GM18499 (cell line): Measurements from ENCODE around the gene MAMDC2.

Experiments
- ATAC-seq: cut with Tn5 transposase; IDR thresholded peaks from one replicate; pipeline ENCODE4 v1.9.1; 2021; ENCODE audit warnings: moderate number of reproducible peaks; ENCODE audit not compliant: insufficient read depth, unreplicated experiment

Gene MAMDC2

GRCh38 chr9:70043689-70044489 is at the start of gene MAMDC2:
MAMDC2 (plus strand) TSS chr9:70043848; CDS start chr9:70044198, 350 bp downstream.
- ATAC-seq: no peak

- ATAC-seq: no peak
Measured at GRCh38 chr9:69995846-69996245, 47.8 kb upstream of the MAMDC2 start.

- no peak for ATAC-seq
Measured at GRCh38 chr9:69996967-69997366, 46.7 kb upstream of the MAMDC2 start.

GRCh38 chr9:69997524-69997923 is 46.1 kb upstream of the MAMDC2 start:
- no peak for ATAC-seq

- no peak for ATAC-seq
Measured at GRCh38 chr9:69999315-69999714, 44.3 kb upstream of the MAMDC2 start.

- ATAC-seq: no peak
Measured at GRCh38 chr9:70000469-70000868, 43.2 kb upstream of the MAMDC2 start.

GRCh38 chr9:70003901-70004714 is 39.5 kb upstream of the MAMDC2 start:
- ATAC-seq: no peak

- no peak for ATAC-seq
Measured at GRCh38 chr9:70006306-70006705, 37.3 kb upstream of the MAMDC2 start.

- ATAC-seq: no peak
Measured at GRCh38 chr9:70007831-70008230, 35.8 kb upstream of the MAMDC2 start.

- ATAC-seq: no peak
Measured at GRCh38 chr9:70010015-70010414, 33.6 kb upstream of the MAMDC2 start.

- ATAC-seq: no peak
Measured at GRCh38 chr9:70011366-70011765, 32.3 kb upstream of the MAMDC2 start.

GRCh38 chr9:70012569-70012968 is 31.1 kb upstream of the MAMDC2 start:
- ATAC-seq: no peak

GRCh38 chr9:70013598-70014196 is 30.0 kb upstream of the MAMDC2 start:
- ATAC-seq: no peak

- no peak for ATAC-seq
Measured at GRCh38 chr9:70015099-70015498, 28.5 kb upstream of the MAMDC2 start.

GRCh38 chr9:70020217-70020616 is 23.4 kb upstream of the MAMDC2 start:
- no peak for ATAC-seq

GRCh38 chr9:70020991-70021571 is 22.6 kb upstream of the MAMDC2 start:
- no peak for ATAC-seq

GRCh38 chr9:70028287-70028686 is 15.4 kb upstream of the MAMDC2 start:
- no peak for ATAC-seq

GRCh38 chr9:70030156-70030555 is 13.5 kb upstream of the MAMDC2 start:
- ATAC-seq: no peak

GRCh38 chr9:70031141-70031545 is 12.5 kb upstream of the MAMDC2 start:
- ATAC-seq: no peak

GRCh38 chr9:70034271-70034711 is 9.4 kb upstream of the MAMDC2 start:
- ATAC-seq: no peak

- no peak for ATAC-seq
Measured at GRCh38 chr9:70035691-70036090, 8.0 kb upstream of the MAMDC2 start.
